Naive thymus-derived CD8-positive, alpha-beta T cell (primary cell): ENCODE data around the gene POTEJ. TPM values are rescaled to one million over a fixed set of nuclear protein-coding genes. Genes with fewer than 3 reads are reported as not detected.
A peak's percentile ranks its signal among the peaks of the same experiment; 100 is the strongest.
"Not testable (repeated sequence)": the region's sequence is repeated elsewhere in the genome, so short reads cannot be mapped to it uniquely, and the experiment has no call there.

Experiments used
- ATAC-seq, 2 donors: fragments of 150-1000 bp; cut with Tn5 transposase in 1 of 2; sonication (Bioruptor Pico), chemical (Tn5 transposase) in 1 of 2; 1 replicate in 1 of 2; 2 replicates in 1 of 2; pipeline ENCODE4 v1.10.0; 2021; ENCODE audit warnings: mild to moderate bottlenecking in 2 of 2, moderate library complexity in 2 of 2
- POLR2A ChIA-PET: fragments of 350-600 bp; sonication (Branson Sonifier 250); formaldehyde crosslinking; loops from one replicate; lab custom pipeline; 2021; ENCODE audit warnings: antibody characterized with exemption; lab: Charles Lee
- DNase-seq, 10 donors: peaks; one replicate each; pipeline versions ENCODE4 v3.0.0 to v3.0.0-alpha.2; 2020 to 2022
- H3K27ac Mint-ChIP-seq, 10 donors: one replicate each; pipeline ENCODE4 v1.8.0; 2020 to 2022; ENCODE audit warnings: mild to moderate bottlenecking in 10 of 10, mixed read lengths in 10 of 10, moderate library complexity in 4 of 10, inconsistent platforms in 1 of 10
- H3K27me3 Mint-ChIP-seq, 5 donors: one replicate each; pipeline ENCODE4 v1.8.0; 2021 to 2022; ENCODE audit warnings: mixed read lengths in 5 of 5
- H3K36me3 Mint-ChIP-seq, 3 donors: one replicate each; pipeline ENCODE4 v1.8.0; 2020 to 2022; ENCODE audit warnings: mixed read lengths in 3 of 3, mild to moderate bottlenecking in 2 of 3, inconsistent platforms in 1 of 3
- H3K4me1 Mint-ChIP-seq, 4 donors: one replicate each; pipeline ENCODE4 v1.8.0; 2021 to 2022; ENCODE audit warnings: mixed read lengths in 4 of 4
- H3K4me3 Mint-ChIP-seq, 10 donors: one replicate each; pipeline ENCODE4 v1.8.0; 2020 to 2022; ENCODE audit warnings: mild to moderate bottlenecking in 10 of 10, mixed read lengths in 10 of 10, moderate library complexity in 6 of 10, inconsistent platforms in 1 of 10
- H3K9me3 Mint-ChIP-seq, 9 donors: one replicate each; pipeline ENCODE4 v1.8.0; 2020 to 2022; ENCODE audit warnings: mixed read lengths in 9 of 9, mild to moderate bottlenecking in 3 of 9, inconsistent platforms in 1 of 9, moderate library complexity in 1 of 9
- polyA plus RNA-seq, 3 donors: library from polyadenylated mRNA; unstranded; fragments of 300-500 nt; fragmentation: Illumina TruSeq; gene quantifications; one replicate each; pipeline ENCODE4 v1.2.3, GENCODE V29; 2021
- total RNA-seq, 8 experiments: library from RNA in 2 of 8; stranded (reverse) in 2 of 8; gene quantifications; one replicate each; pipeline ENCODE4 v1.2.3 and lab custom pipeline; 2021 to 2026

Gene POTEJ
- total and polyA plus RNA-seq, 5 experiments from 2014 or later, result not detected

DNA sequence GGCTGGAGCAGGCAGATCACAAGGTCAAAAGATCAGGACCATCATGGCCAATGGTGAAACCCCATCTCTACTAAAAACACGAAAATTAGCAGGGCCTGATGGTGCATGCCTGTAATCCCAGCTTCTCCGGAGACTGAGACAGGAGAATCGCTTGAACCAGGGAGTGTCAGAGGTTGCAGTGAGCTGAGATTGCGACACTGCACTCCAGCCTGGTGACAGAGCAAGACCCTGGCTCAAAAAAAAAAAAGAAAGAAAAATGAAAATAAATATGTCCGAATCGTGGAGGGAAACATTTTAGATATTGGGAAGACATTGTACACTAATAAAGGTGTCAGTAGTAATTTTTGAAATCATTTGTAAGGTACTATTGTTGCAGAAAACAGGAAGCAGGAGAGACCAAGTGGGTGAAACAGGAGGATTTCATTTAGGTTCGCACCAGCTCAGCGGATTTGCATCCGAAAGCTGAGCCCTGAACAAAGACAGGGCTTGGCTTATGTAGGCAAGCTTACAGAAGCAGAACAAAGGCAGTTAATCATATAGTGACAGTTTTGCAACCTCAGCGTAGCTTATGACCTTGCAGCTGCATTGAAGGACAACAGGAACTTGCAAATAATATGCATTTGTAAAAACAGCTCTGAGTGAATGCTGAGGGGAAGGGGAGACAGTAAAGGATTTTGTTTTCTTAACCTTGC lies 17.7 kb downstream of the POTEJ start:
- POLR2A ChIA-PET, H3K4me3 Mint-ChIP-seq, H3K36me3 Mint-ChIP-seq, H3K27me3 Mint-ChIP-seq, H3K4me1 Mint-ChIP-seq, DNase-seq, H3K9me3 Mint-ChIP-seq, ATAC-seq, H3K27ac Mint-ChIP-seq: not testable (repeated sequence)

DNA sequence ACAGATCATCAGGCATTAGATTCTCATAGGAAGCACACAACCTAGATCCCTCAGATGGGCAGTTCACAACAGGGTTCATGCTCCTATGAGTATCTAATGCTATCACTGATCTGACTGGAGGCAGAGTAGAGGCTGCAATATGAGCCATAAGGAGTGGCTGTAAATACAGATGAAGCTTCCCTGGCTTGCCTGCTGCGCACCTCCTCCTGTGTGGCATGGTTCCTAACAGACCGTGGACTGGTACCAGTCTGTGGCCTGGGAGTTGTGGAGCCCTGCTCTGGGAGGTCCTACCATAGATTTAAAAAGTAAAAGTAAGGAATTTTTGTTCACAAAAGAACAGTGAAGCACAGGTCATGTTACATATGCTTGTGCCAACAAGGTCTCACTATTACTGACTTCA lies 27.7 kb downstream of the POTEJ start:
- DNase-seq, H3K4me1 Mint-ChIP-seq, H3K27ac Mint-ChIP-seq, H3K9me3 Mint-ChIP-seq, H3K4me3 Mint-ChIP-seq, H3K27me3 Mint-ChIP-seq, ATAC-seq, POLR2A ChIA-PET, H3K36me3 Mint-ChIP-seq: not testable (repeated sequence)

DNA sequence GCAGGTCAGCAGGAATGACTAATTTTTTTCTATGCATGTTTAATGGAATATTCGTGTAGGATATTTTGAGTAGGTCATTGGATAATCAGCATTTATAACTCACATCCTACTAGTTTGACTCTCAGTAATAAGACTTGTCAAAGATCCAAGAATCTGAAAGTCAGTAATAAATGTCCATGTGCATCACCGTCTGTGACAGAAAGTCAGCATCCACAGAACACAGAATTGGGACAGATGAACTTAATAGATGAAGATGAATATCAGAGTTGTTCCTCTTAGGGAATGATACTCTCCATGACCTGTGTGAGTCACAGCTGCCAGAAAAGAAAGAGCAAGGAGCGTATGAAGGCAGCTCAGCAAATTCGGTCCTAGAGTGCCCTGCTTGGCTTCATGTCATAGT lies 30.4 kb downstream of the POTEJ start:
- H3K27me3 Mint-ChIP-seq, POLR2A ChIA-PET, H3K4me1 Mint-ChIP-seq, H3K9me3 Mint-ChIP-seq, DNase-seq, H3K4me3 Mint-ChIP-seq, H3K27ac Mint-ChIP-seq, ATAC-seq, H3K36me3 Mint-ChIP-seq: not testable (repeated sequence)

DNA sequence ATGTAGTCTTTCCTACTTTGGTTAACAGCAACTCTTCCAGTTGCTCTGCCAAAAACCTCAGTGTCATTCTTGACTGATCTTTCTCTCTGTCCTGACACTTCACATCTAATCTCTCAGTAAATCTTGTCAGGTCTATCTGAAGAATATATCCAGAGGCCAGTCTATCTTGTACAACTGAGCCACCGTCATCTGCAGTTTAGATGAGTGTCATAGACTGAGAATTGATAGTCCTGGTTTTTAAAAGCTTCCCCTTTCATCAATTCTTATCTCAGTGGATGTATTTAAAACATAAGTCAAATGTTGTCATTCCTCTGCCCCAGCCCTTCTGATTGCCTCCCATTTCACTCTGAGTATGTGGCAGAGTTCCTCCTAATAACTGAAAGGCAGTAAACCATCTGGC lies 38.0 kb downstream of the POTEJ start:
- H3K36me3 Mint-ChIP-seq, H3K9me3 Mint-ChIP-seq, H3K27me3 Mint-ChIP-seq, H3K27ac Mint-ChIP-seq, ATAC-seq, H3K4me3 Mint-ChIP-seq, H3K4me1 Mint-ChIP-seq, DNase-seq, POLR2A ChIA-PET: not testable (repeated sequence)

DNA sequence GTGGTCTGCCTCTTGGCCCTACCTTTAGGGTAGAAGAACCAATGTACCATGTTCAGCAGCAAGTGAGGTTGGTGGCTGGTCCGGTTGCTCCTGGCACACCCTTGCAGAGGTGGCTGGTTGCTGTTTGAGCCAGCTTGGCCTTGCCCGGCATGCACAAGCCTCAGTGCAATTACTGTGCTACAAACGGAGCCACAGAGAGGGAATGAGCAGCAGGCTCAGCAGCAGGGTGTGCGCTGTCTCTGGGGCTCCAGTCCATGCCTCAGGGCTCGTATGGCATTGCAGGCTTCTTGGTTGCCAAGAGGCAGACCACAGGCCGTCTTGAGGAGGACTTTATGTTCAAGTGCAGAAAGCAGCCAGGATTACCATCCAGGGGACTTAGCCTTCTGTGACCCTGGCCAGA lies 53.3 kb downstream of the POTEJ start:
- H3K4me3 Mint-ChIP-seq, H3K36me3 Mint-ChIP-seq, H3K9me3 Mint-ChIP-seq, H3K27me3 Mint-ChIP-seq, POLR2A ChIA-PET, ATAC-seq, DNase-seq, H3K27ac Mint-ChIP-seq, H3K4me1 Mint-ChIP-seq: not testable (repeated sequence)

DNA sequence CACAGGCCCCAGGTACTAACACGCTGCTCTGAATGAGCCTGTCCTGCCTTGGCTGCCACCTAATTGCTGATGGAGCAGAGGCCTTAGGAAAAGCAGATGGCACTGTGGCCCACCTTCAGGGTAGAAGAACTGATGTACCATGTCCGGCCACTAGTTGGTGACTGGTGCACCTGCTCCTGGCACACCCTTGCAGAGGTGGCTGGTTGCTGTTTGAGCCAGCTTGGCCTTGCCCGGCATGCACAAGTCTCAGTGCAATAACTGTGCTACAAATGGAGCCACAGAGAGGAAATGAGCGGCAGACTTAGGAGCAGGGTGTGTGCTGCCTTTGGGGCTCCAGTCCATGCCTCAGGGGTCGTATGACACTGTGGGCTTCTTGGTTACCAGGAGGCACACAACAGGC lies 54.4 kb downstream of the POTEJ start:
- H3K27ac Mint-ChIP-seq, POLR2A ChIA-PET, H3K36me3 Mint-ChIP-seq, H3K4me1 Mint-ChIP-seq, H3K9me3 Mint-ChIP-seq, H3K4me3 Mint-ChIP-seq, DNase-seq, H3K27me3 Mint-ChIP-seq, ATAC-seq: not testable (repeated sequence)

DNA sequence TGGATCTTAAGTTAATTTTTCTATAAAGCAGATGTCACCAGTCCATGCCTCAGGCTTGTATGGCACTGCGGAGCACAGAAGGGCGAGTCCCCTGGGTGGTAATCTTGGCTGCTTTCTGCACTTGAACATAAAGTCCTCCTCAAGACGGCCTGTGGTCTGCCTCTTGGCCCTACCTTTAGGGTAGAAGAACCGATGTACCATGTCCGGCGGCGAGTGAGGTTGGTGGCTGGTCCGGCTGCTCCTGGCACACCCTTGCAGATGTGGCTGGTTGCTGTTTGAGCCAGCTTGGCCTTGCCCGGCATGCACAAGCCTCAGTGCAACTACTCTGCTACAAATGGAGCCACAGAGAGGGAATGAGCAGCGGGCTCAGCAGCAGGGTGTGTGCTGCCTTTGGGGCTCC lies 56.3 kb downstream of the POTEJ start:
- POLR2A ChIA-PET, H3K36me3 Mint-ChIP-seq, H3K4me3 Mint-ChIP-seq, H3K9me3 Mint-ChIP-seq, DNase-seq, H3K27me3 Mint-ChIP-seq, H3K27ac Mint-ChIP-seq, ATAC-seq, H3K4me1 Mint-ChIP-seq: not testable (repeated sequence)

DNA sequence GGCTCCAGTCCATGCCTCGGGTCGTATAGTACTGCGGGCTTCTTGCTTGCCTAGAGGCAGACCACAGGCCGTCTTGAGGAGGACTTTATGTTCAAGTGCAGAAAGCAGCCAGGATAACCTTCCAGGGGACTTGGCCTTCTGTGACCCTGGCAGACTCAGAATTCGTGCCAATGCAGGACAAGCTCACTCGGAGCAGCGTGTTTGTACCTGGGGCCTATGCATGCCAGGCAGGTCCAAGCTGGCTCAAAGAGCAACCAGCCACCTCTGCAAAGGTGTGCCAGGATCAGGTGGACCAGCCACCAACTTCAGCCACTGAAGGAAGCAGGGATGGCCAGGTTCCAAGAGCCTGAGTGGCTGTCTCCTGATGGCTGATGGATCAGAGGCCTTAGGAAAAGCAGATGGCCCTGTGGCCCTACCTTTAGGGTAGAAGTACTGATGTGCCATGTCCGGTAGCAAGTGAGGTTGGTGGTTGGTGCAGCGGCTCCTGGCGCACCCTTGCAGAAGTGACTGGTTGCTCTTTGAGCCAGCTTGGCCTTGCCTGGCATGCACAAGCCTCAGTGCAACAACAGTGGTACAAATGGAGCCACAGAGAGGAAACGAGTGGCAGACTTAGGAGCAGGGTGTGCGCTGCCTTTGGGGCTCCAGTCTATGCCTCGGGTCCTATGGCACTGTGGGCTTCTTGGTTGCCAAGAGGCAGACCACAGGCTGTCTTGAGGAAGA lies 58.9 kb downstream of the POTEJ start:
- POLR2A ChIA-PET, H3K9me3 Mint-ChIP-seq, H3K27me3 Mint-ChIP-seq, ATAC-seq, H3K4me1 Mint-ChIP-seq, H3K27ac Mint-ChIP-seq, H3K36me3 Mint-ChIP-seq, H3K4me3 Mint-ChIP-seq: not testable (repeated sequence)
- DNase-seq, result peak in 1 of 10 donors; percentile 15

DNA sequence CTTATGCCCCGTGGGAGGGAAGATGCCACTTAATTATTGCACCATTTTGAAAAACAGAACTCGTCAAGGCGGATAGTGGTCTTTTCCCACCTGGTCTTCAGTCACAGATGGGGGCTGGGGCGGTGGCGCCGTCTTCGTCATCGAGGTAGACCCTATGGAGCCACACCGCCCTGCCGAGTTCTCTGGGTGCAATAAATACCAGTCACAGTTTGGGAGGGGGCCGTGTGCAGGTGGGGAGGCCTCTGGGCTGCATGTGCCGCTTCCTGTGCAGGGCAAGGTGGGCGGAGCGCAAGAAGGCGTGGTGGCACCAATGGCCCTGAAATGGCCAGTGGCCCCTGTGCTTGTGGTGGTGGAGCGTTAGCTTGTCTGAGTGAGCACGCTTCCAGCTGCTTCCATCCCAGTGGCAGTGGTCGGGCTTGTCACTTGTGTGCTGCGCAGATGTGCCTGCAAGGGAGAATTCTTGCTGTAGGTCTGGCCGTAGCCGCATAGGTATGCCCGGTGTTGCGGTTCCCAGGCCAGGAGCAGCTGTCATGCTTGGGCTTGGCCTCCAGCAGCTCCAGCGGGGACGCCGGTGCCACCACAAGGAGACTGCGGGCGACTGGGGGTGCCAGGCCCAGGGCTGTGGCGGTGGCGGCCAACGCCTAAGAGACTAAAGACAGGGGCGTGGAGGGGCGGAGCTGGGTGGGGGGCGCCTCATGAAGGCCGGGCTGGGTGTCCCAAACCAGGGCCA lies 81.0 kb downstream of the POTEJ start:
- peaks cover 0 to 12% (median 5%) of the 10 kb centered on the region in 5 donors for H3K27me3 Mint-ChIP-seq
- POLR2A ChIA-PET, H3K4me1 Mint-ChIP-seq, H3K27ac Mint-ChIP-seq, DNase-seq, H3K9me3 Mint-ChIP-seq, H3K36me3 Mint-ChIP-seq, H3K4me3 Mint-ChIP-seq, ATAC-seq: not testable (repeated sequence)

DNA sequence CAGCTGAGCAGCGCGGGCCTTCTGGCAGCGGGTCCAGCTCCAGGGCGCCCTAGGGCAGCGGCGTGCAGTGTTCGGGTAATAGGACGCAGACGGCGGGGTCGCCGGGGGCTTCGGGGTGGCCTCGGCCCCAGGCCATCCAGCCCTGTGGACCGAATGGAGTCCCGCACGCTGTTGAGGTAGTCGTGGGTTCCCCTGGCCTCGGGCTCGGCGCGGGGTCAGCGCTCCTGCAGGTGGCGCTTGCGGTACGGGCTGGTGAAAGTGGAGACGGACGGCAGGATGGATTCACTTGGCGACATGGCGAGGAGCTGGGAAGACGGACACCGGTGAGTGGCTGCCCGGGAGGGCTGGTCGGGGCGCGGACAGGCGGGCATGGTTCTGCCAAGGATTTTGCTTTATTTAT lies 82.2 kb downstream of the POTEJ start:
- POLR2A ChIA-PET, H3K4me3 Mint-ChIP-seq: not testable (repeated sequence)

DNA sequence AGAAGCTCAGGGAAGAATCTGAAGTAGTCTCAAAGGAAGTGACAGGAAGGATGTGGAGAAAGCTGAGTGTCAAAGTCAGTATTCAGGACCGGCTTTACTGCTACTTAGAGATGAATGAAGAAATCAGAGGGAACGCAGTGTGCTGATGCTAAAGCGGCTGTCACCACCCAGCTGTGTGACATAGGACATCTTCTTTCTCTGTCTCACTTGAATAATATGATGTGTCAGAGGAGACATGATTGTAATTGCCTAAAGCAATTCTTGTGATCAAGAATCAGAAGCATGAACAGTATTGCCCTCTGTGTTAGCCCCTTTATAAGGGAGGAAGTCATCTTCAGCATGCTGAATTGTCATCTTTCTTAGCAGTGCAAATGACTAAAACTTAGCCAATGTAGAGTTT lies 92.0 kb downstream of the POTEJ start:
- H3K9me3 Mint-ChIP-seq, ATAC-seq, H3K4me1 Mint-ChIP-seq, H3K27ac Mint-ChIP-seq, POLR2A ChIA-PET, H3K4me3 Mint-ChIP-seq, H3K36me3 Mint-ChIP-seq, DNase-seq: not testable (repeated sequence)
- peaks cover 0 to 20% (median 5%) of the 10 kb centered on the region in 5 donors for H3K27me3 Mint-ChIP-seq

More for the DNA sequence above, 82.2 kb downstream of the POTEJ start:
- not testable (repeated sequence) for H3K9me3 Mint-ChIP-seq, H3K27me3 Mint-ChIP-seq, ATAC-seq, H3K27ac Mint-ChIP-seq, H3K4me1 Mint-ChIP-seq, H3K36me3 Mint-ChIP-seq
- peak in 3 of 10 donors; percentile 1 to 28 (median 8) for DNase-seq
